Calu3 (cell line): ENCODE data around the gene ABHD2. TPM values are rescaled to one million over a fixed set of nuclear protein-coding genes. Genes with fewer than 3 reads are reported as not detected.

Experiments
- BruUV-seq: library from RNA; stranded (reverse); fragments of 400-500 nt; replicated peaks from 2 replicates; lab custom pipeline; 2021; lab: Mats Ljungman, UMichigan
- CTCF ChIA-PET: fragments of 300-600 bp; sonication (Branson Sonifier 250); formaldehyde crosslinking; loops from one replicate; lab custom pipeline; 2022; ENCODE audit warnings: antibody characterized with exemption; lab: Charles Lee
- DNase-seq: peaks from one replicate; pipeline ENCODE4 v3.0.0; 2022
- H3K27ac Mint-ChIP-seq: one replicate; pipeline ENCODE4 v1.8.0; 2022; ENCODE audit warnings: mixed read lengths; ENCODE audit not compliant: unreplicated experiment
- H3K27me3 Mint-ChIP-seq: one replicate; pipeline ENCODE4 v1.8.0; 2022; ENCODE audit warnings: mixed read lengths; ENCODE audit not compliant: unreplicated experiment
- H3K36me3 Mint-ChIP-seq: one replicate; pipeline ENCODE4 v1.8.0; 2022; ENCODE audit warnings: mild to moderate bottlenecking, moderate library complexity, mixed read lengths; ENCODE audit not compliant: insufficient read depth, unreplicated experiment
- H3K4me1 Mint-ChIP-seq: one replicate; pipeline ENCODE4 v1.8.0; 2022; ENCODE audit warnings: mild to moderate bottlenecking, low read depth, mixed read lengths; ENCODE audit not compliant: unreplicated experiment
- H3K4me3 Mint-ChIP-seq: one replicate; pipeline ENCODE4 v1.8.0; 2022; ENCODE audit warnings: mild to moderate bottlenecking, low read depth, moderate library complexity, mixed read lengths; ENCODE audit not compliant: unreplicated experiment
- H3K9me3 Mint-ChIP-seq: one replicate; pipeline ENCODE4 v1.8.0; 2022; ENCODE audit warnings: low read depth, mixed read lengths; ENCODE audit not compliant: unreplicated experiment
- CTCF ChIP-seq: fragments of 200-600 bp; IDR thresholded peaks from one replicate; pipeline ENCODE4 v1.8.0; 2022; ENCODE audit warnings: antibody characterized with exemption; ENCODE audit not compliant: unreplicated experiment
- intact Hi-C: fragments of 100-400 bp; cut with micrococcal nuclease; formaldehyde crosslinking; loops from one replicate; pipeline ENCODE4 v1.10.0; 2022; ENCODE audit not compliant: unreplicated experiment
- total RNA-seq: library from RNA; stranded (reverse); gene quantifications from 2 replicates; pipeline ENCODE4 v1.2.3, GENCODE V29; 2022

ABHD2 gene
- total RNA-seq, 1 experiment from 2014 or later = 353 TPM

GRCh38 chr15:89071471-89071870, 16.8 kb upstream of the ABHD2 start:
- TF ChIP-seq CTCF = no peak
- Mint-ChIP-seq H3K4me1 (peaks cover 53% of the 10 kb centered on the region), H3K27me3 (no peaks in the 10 kb centered on the region), H3K27ac (peak overlapping the region; percentile 80), H3K36me3 (peaks cover 37% of the 10 kb centered on the region), H3K9me3 (peaks cover 4% of the 10 kb centered on the region), H3K4me3 (peak overlapping the region; percentile 10)
- CTCF ChIA-PET = interaction anchor here (0.6 to 2.2 kb wide), 8 partner anchors 9 to 229 kb away, joined by 3 to 6 read pairs (median 4); partner anchors contain the start of gene ABHD2
- DNase-seq = peak; percentile 73
- BruUV-seq = no TSS peak
- intact Hi-C loops = loop anchor here (2.0 kb wide), 1 partner anchor 17 kb away; the partner anchor contains the start of gene ABHD2

GRCh38 chr15:89072277-89072869, 15.9 kb upstream of the ABHD2 start:
- H3K4me1 Mint-ChIP-seq = peaks cover 44% of the 10 kb centered on the region

GRCh38 chr15:89074402-89075012, 13.7 kb upstream of the ABHD2 start:
- peaks cover 31% of the 10 kb centered on the region for H3K4me1 Mint-ChIP-seq
- CTCF ChIA-PET = no interaction called here

More at GRCh38 chr15:89072277-89072869, 15.9 kb upstream of the ABHD2 start:
- Mint-ChIP-seq H3K27ac (no peak overlapping the region), H3K36me3 (peaks cover 32% of the 10 kb centered on the region), H3K9me3 (peaks cover 4% of the 10 kb centered on the region), H3K4me3 (no peak overlapping the region), H3K27me3 (no peaks in the 10 kb centered on the region)
- no peak for TF ChIP-seq CTCF
- intact Hi-C loops = no loop called here
- no peak for DNase-seq
- BruUV-seq = no TSS peak
- CTCF ChIA-PET = interaction anchor here (0.6 to 2.2 kb wide), 4 partner anchors 10 to 40 kb away, joined by 3 to 6 read pairs (median 5); partner anchors contain the start of gene ABHD2

GRCh38 chr15:89075101-89075640, 13.1 kb upstream of the ABHD2 start:
- no peak overlapping the region for H3K27ac Mint-ChIP-seq
- H3K27me3 Mint-ChIP-seq = no peaks in the 10 kb centered on the region
- no TSS peak for BruUV-seq
- CTCF ChIA-PET = no interaction called here
- peaks cover 28% of the 10 kb centered on the region for H3K4me1 Mint-ChIP-seq
- peaks cover 6% of the 10 kb centered on the region for H3K9me3 Mint-ChIP-seq
- H3K36me3 Mint-ChIP-seq = peaks cover 16% of the 10 kb centered on the region
- intact Hi-C loops = no loop called here
- no peak for TF ChIP-seq CTCF
- no peak overlapping the region for H3K4me3 Mint-ChIP-seq
- no peak for DNase-seq

More at GRCh38 chr15:89074402-89075012, 13.7 kb upstream of the ABHD2 start:
- intact Hi-C loops = no loop called here
- Mint-ChIP-seq H3K9me3 (peaks cover 6% of the 10 kb centered on the region), H3K27ac (no peak overlapping the region), H3K36me3 (peaks cover 16% of the 10 kb centered on the region), H3K27me3 (no peaks in the 10 kb centered on the region), H3K4me3 (no peak overlapping the region)
- no peak for DNase-seq
- TF ChIP-seq CTCF = no peak
- no TSS peak for BruUV-seq
